ENCODE data around the gene ACKR4.

Gene ACKR4

DNA sequence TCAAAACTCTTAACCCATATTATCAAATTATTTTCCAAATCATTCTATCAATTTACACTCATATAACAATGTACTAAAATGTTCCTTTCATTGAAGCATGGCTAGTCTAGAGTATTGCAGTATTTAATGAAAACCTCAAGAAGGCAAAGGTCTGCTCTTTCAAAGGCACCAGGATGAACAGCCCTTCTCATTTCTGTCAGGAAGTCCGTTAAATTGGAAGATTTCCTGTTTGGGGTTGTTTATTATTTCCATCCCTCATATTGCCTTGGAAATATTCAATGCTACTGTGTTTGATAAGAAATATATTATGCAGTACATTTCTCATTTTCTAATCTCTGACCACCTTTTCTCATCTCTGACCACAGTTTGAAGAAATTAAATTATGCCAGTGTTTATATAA is 25.1 kb downstream of the ACKR4 start:
- no peak overlapping the region for H3K4me3 ChIP-seq (ENCODE audit: control insufficient read depth, low read depth, low read length)
- TF ChIP-seq, protein P1, sequence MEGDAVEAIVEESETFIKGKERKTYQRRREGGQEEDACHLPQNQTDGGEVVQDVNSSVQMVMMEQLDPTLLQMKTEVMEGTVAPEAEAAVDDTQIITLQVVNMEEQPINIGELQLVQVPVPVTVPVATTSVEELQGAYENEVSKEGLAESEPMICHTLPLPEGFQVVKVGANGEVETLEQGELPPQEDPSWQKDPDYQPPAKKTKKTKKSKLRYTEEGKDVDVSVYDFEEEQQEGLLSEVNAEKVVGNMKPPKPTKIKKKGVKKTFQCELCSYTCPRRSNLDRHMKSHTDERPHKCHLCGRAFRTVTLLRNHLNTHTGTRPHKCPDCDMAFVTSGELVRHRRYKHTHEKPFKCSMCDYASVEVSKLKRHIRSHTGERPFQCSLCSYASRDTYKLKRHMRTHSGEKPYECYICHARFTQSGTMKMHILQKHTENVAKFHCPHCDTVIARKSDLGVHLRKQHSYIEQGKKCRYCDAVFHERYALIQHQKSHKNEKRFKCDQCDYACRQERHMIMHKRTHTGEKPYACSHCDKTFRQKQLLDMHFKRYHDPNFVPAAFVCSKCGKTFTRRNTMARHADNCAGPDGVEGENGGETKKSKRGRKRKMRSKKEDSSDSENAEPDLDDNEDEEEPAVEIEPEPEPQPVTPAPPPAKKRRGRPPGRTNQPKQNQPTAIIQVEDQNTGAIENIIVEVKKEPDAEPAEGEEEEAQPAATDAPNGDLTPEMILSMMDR (IDR thresholded peaks at IDR 0.05; ENCODE audit: control insufficient read depth, insufficient read depth, low read depth, low read length, missing control alignments) = no peak
- no peak for DNase-seq (ENCODE audit: low read depth)

DNA sequence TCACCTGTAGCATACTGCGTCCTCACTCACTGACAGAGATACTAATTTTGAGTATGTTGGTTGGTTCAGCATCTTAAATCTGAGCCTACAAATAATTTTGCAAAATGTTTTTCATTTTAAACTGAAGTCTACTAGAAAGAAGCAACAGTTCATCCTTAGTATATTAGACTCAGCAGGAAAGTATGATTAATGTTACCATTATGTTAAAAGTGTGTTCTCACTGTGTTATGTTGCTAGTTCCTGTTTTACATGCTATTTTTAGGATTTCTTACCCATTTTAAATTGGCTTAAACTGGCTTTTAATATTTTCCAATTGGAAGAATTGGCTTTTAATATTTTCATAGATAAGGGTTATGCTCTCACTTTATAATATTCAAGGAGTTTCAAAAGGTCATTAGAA is 25.7 kb downstream of the ACKR4 start:
- TF ChIP-seq, protein P1 (IDR thresholded peaks at IDR 0.05; ENCODE audit: control insufficient read depth, insufficient read depth, low read depth, low read length, missing control alignments) = no peak
- DNase-seq (ENCODE audit: low read depth) = no peak

DNA sequence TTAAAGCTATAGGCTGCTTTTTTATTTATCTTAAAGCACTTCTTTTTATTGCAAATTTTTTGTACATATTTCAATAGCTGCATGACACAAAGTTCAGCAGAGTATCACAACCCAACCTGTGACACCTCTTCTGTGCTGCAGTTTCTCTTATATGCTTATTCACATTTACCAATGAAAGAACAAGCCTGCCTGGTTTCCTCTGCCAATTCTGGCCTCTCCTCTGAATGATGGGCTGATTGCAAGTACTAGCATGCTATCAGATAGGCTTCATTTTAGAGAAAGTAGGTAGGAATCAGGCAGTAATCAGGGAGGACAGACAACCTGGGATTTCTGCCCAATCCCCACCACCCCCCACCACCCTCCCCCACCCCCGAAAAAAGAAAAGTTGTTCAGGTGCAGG is 26.6 kb downstream of the ACKR4 start:
- no peak for DNase-seq (ENCODE audit: low read depth)
- TF ChIP-seq, protein P1 (IDR thresholded peaks at IDR 0.05; ENCODE audit: control insufficient read depth, insufficient read depth, low read depth, low read length, missing control alignments) = no peak
- no peak overlapping the region for H3K4me3 ChIP-seq (ENCODE audit: control insufficient read depth, low read depth, low read length)

More for the DNA sequence above, 25.7 kb downstream of the ACKR4 start:
- H3K4me3 ChIP-seq (ENCODE audit: control insufficient read depth, low read depth, low read length) = no peak overlapping the region

DNA sequence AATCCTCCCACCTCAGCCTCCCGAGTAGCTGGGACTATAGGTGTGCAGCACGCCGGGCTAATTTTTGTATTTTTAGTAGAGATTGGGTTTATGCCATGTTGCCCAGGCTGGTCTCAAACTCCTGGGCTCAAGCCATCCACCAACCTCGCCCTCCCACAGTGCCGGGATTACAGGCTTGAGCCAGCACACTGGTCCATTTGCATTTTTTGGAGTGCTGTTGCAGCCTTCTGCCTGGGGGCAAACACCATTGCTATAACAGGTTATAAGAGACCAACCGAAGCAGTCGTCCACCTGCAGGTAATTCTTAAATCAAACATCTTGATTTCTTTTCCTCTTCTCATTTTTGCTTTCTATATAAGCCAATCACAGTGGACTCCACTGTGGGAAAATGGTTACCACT is 27.7 kb downstream of the ACKR4 start:
- no peak overlapping the region for H3K4me3 ChIP-seq (ENCODE audit: control insufficient read depth, low read depth, low read length)
- TF ChIP-seq, protein P1 (IDR thresholded peaks at IDR 0.05; ENCODE audit: control insufficient read depth, insufficient read depth, low read depth, low read length, missing control alignments) = no peak
- DNase-seq (ENCODE audit: low read depth) = no peak

DNA sequence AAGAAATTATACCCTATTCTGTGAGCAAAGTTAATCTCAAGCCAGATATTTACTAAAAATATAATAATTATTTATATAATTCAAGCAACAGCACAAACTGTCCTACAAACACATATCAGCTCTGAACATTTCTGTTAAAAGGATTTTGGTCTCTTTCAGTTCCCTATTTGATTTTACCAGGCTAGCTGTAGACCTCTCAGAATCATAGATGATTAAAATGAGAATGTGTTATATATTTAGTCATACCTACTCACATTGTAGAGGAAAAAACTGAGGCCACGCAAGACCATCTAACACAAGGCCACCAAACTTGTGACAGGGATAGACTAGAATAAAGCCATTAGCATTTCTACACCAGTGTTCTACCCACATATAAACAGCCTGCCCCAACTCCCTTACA is 28.5 kb downstream of the ACKR4 start:
- H3K4me3 ChIP-seq (ENCODE audit: control insufficient read depth, low read depth, low read length) = no peak overlapping the region
- no peak for DNase-seq (ENCODE audit: low read depth)
- TF ChIP-seq, protein P1 (IDR thresholded peaks at IDR 0.05; ENCODE audit: control insufficient read depth, insufficient read depth, low read depth, low read length, missing control alignments) = no peak

DNA sequence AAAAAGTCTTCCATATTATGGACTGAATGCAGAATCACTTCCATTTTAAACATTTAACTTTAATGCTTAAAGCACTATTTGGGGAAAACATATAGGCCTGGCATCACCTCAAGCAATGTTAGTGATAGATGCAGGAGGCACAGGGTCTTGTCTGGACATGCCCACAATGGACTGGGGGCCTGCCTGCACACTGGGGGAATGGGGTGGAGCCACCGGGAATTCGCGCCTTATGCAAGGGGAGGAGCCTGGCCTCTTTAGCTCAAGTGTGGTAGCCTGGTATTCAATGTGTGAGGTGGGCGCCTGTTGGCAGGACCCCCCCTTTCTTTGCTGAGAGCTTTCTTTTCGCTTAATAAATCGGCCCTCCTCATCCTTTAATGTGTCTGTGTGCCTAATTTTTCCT is 29.9 kb downstream of the ACKR4 start:
- DNase-seq (ENCODE audit: low read depth) = no peak
- TF ChIP-seq, protein P1 (IDR thresholded peaks at IDR 0.05; ENCODE audit: control insufficient read depth, insufficient read depth, low read depth, low read length, missing control alignments) = no peak
- H3K4me3 ChIP-seq (ENCODE audit: control insufficient read depth, low read depth, low read length) = no peak overlapping the region

DNA sequence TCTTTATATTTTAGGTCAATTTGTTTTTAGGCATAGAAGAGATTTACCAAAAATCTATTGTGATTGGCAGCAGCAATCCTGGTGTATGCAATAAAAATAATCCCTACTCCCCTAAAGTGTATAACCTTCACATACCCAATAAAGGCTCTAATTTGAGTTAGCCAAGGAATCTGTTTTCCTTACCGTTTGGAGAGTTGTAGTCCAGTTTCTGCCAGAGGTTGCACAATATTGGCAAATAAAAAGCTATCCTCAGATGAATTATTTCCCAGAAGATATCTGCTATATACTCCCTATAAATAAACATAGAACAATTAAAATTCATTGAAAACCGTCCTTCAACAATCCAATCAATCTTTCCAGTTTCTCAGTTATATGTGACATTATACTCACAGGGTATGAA is 31.1 kb downstream of the ACKR4 start:
- TF ChIP-seq, protein P1 (IDR thresholded peaks at IDR 0.05; ENCODE audit: control insufficient read depth, insufficient read depth, low read depth, low read length, missing control alignments) = no peak
- no peak overlapping the region for H3K4me3 ChIP-seq (ENCODE audit: control insufficient read depth, low read depth, low read length)
- DNase-seq (ENCODE audit: low read depth) = no peak
